H1 (cell line): Measurements from ENCODE around the gene MED12L. TPM values are rescaled to one million over a fixed set of nuclear protein-coding genes. Genes with fewer than 3 reads are reported as not detected.

Experiments used
- CHD7 ChIP-seq: fragments of 300-600 bp; sonication (generic); IDR thresholded peaks from 2 replicates; pipeline ENCODE4 v1.7.1; 2012; ENCODE audit warnings: low read length, moderate library complexity, mild to moderate bottlenecking, inconsistent platforms; ENCODE audit not compliant: insufficient replicate concordance
- E2F6 ChIP-seq: IDR thresholded peaks from 2 replicates; pipeline ENCODE4 v1.6.1; 2012; ENCODE audit warnings: inconsistent platforms
- EGR1 ChIP-seq: IDR thresholded peaks from 2 replicates; pipeline ENCODE4 v1.6.1; 2011; ENCODE audit warnings: low read depth, low read length, borderline replicate concordance
- EP300 ChIP-seq, 2 experiments: IDR thresholded peaks; 1 replicate in 1 of 2; 2 replicates in 1 of 2; pipeline ENCODE4 v1.6.1; 2011 to 2012; ENCODE audit warnings: low read depth in 2 of 2, low read length in 2 of 2, mild to moderate bottlenecking in 2 of 2, borderline replicate concordance in 1 of 2, inconsistent platforms in 1 of 2, moderate library complexity in 1 of 2
- EZH2 ChIP-seq: fragments of 200-600 bp; sonication (generic); IDR thresholded peaks from 2 replicates; pipeline ENCODE4 v1.7.1; 2012; ENCODE audit warnings: low read depth, mild to moderate bottlenecking, moderate library complexity, low read length, inconsistent platforms; ENCODE audit not compliant: severe bottlenecking
- FOSL1 ChIP-seq: IDR thresholded peaks from 2 replicates; pipeline ENCODE4 v1.6.1; 2011; ENCODE audit warnings: mild to moderate bottlenecking, low read depth, low read length, moderate library complexity; ENCODE audit not compliant: insufficient read depth
- JUN ChIP-seq: IDR thresholded peaks from 2 replicates; pipeline ENCODE4 v1.6.1; 2011; ENCODE audit warnings: low read depth, mild to moderate bottlenecking, improper control_type of control experiment, low read length
- KDM4A ChIP-seq: IDR thresholded peaks from one replicate; pipeline ENCODE4 v1.7.1; 2012; ENCODE audit warnings: low read depth, mild to moderate bottlenecking, moderate library complexity, low read length, inconsistent platforms; ENCODE audit not compliant: severe bottlenecking
- RAD21 ChIP-seq, 2 experiments: IDR thresholded peaks in 1 of 2; conservative IDR thresholded peaks in 1 of 2; 2 replicates each; pipeline ENCODE4 v1.6.1; 2011; ENCODE audit warnings: low read depth in 2 of 2, low read length in 2 of 2, improper control_type of control experiment in 1 of 2, inconsistent platforms in 1 of 2, mild to moderate bottlenecking in 1 of 2, moderate library complexity in 1 of 2
- SP1 ChIP-seq: IDR thresholded peaks from 2 replicates; pipeline ENCODE4 v1.6.1; 2011; ENCODE audit warnings: low read depth, low read length
- SP2 ChIP-seq: IDR thresholded peaks from 2 replicates; pipeline ENCODE4 v1.6.1; 2012; ENCODE audit warnings: mild to moderate bottlenecking, low read length, inconsistent platforms
- polyA plus RNA-seq, 7 experiments: library from polyadenylated mRNA; depleted of rRNA in 3 of 7; stranded (reverse) in 5 of 7; unstranded in 2 of 7; fragments of >200 nt in 5 of 7; fragments of 200-250 nt in 2 of 7; gene quantifications; 1 replicate in 5 of 7; 2 replicates in 1 of 7; 4 replicates in 1 of 7; pipeline versions ENCODE4 v1.2.1 to v1.2.3, GENCODE V29; 2011 to 2013; ENCODE audit warnings: missing spikeins in 2 of 7, mixed read lengths in 2 of 7
- total RNA-seq: library from RNA; stranded (reverse); fragmentation: NEBNext Ultra II Directional; extraction: Animal tissue kit (Norgen Biotek cat#: 25700); gene quantifications from 2 replicates; pipeline ENCODE4 v1.2.1, GENCODE V29; 2021

MED12L gene
- total and polyA plus RNA-seq, 2 of the 8 experiments (the other 6 are each of a cell fraction or from before 2014, with no cell fraction given), result 3.6 to 26.2 TPM

- TF ChIP-seq CHD7, result no peak
- no peak for TF ChIP-seq KDM4A
- TF ChIP-seq EP300 (IDR thresholded peaks at IDR 0.05; ENCODE audit: borderline replicate concordance in 1 of 2, low read depth in 2 of 2, low read length in 2 of 2), result no peak
- TF ChIP-seq EZH2, result no peak
- TF ChIP-seq E2F6, result no peak
- no peak for TF ChIP-seq SP2
- no peak for TF ChIP-seq SP1
- no peak for TF ChIP-seq EGR1
- no peak for TF ChIP-seq FOSL1
- TF ChIP-seq JUN, result no peak
- TF ChIP-seq RAD21 (IDR thresholded peaks at IDR 0.05 in 1 of 2, conservative IDR thresholded peaks at IDR 0.05 in 1 of 2; ENCODE audit: low read depth in 2 of 2, low read length in 2 of 2), result no peak
These were observed 392.9 kb downstream of the MED12L start (continued) for GRCh38 chr3:151478335-151478697.
